ENCODE results near the gene MPPED2. TPM values are rescaled to one million over a fixed set of nuclear protein-coding genes. Genes with fewer than 3 reads are reported as not detected.

The MPPED2 gene
- total and polyA plus RNA-seq, 2 of the 13 experiments (the other 11 are each of a cell fraction or from before 2014, with no cell fraction given), result not detected

DNA sequence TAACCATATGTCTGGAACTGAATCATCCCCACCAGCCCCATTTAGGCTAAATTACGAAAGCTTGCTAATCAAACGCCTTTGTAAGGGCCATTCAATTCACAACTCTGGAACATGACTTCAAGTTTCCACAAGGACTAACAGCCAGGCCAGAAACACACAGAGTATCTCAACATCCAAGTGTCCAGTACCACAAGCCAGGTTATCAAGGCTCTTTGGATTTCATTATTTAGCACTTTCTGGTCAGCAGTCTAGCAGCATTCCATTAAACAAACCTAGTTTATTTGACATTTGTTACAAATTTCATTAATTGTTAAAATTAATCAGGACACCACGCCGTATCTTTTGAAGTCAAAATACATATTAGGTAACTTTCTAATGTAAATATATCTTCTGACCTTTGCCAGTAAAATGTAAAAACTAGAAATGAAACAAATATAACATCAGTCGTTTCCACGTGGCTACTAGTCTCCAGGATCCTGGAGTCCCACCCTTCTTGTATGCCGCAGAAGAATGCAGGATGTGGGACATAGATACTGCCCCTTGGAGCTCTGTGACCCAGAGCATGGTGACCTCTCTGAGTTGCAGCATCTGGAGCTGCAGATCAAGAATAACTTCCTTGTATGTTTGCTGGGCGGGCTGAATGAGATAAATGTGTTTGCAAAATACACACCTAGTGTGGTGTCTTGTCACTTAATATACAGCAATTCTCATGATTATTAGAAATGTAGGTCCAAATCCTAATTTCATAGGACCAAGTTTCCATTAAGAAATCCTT, 64.7 kb downstream of the MPPED2 start:
- CTCF ChIA-PET (ENCODE audit: low intra/inter-chr PET ratio, low total read pairs), result no interaction called here
- in situ Hi-C loops (cut with HindIII; ENCODE audit: extremely low pct_ligation_motif_present, low pct_unique_long_range_greater_than_20kb), result no loop called here

DNA sequence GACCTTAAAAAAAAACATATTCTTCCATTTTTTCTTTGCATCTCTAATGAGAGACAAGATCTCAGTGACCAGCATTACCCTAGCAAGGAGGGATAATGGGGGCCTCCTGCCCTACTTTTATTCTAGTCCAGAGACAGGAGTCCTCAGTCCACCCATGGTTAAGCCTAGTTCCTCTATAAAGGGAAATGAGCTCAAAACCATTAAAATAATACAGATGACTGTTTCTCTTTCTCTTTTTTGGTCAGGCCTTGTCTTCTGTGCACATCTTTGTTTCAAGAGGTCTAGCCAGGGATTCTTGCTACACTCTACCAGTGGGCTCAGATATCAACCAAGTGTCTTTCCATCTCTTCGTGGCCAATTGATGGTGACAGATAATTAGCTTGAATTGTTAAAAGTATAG, 73.1 kb downstream of the MPPED2 start:
- no peaks in the 10 kb centered on the region for H4K20me1 ChIP-seq (ENCODE audit: insufficient read depth, low read length)
- DNase-seq (ENCODE audit: low spot score) (no peak), ATAC-seq (no peak), FAIRE-seq (no peak)
- H3K9me3 ChIP-seq (ENCODE audit: low read length), result no peaks in the 10 kb centered on the region
- H3K27me3 ChIP-seq (ENCODE audit: control insufficient read depth in 1 of 2, insufficient read depth in 2 of 2, low read length in 2 of 2), result no peaks in the 10 kb centered on the region; a peak in 1 of 5 replicates
- H3K36me3 ChIP-seq (replicated peaks in 1 of 2; ENCODE audit: control insufficient read depth in 1 of 2, insufficient read depth in 2 of 2, low read length in 2 of 2), result no peaks in the 10 kb centered on the region
- H3K9ac ChIP-seq (ENCODE audit: insufficient read depth, low read depth, low read length), result no peak overlapping the region
- CTCF ChIA-PET (ENCODE audit: low intra/inter-chr PET ratio, low total read pairs), result no interaction called here
- no peaks in the 10 kb centered on the region for H3K4me1 ChIP-seq (ENCODE audit: insufficient read depth, low read length)
- no peak overlapping the region for H2AFZ ChIP-seq (ENCODE audit: low read length)
- POLR2A ChIA-PET, result no interaction called here
- in situ Hi-C loops (cut with HindIII; ENCODE audit: extremely low pct_ligation_motif_present, low pct_unique_long_range_greater_than_20kb) (no loop called here), intact Hi-C loops (cut with micrococcal nuclease; ENCODE audit: unreplicated experiment) (no loop called here)
- no peak overlapping the region for H3K27ac ChIP-seq (ENCODE audit: extremely low read length, insufficient read depth, low read length)
- BruUV-seq (replicated peaks), result no TSS peak
- no peak overlapping the region for H3K4me2 ChIP-seq (ENCODE audit: low read depth, low read length)
- TF ChIP-seq ZNF430 (CRISPR knock-in tag; IDR thresholded peaks at IDR 0.05) (no peak), ZNF598 (CRISPR knock-in tag; IDR thresholded peaks at IDR 0.05; ENCODE audit: borderline replicate concordance) (no peak), TBP (CRISPR knock-in tag; IDR thresholded peaks at IDR 0.05) (no peak), NBN (conservative IDR thresholded peaks at IDR 0.05) (no peak)
- TF ChIP-seq, protein P1, sequence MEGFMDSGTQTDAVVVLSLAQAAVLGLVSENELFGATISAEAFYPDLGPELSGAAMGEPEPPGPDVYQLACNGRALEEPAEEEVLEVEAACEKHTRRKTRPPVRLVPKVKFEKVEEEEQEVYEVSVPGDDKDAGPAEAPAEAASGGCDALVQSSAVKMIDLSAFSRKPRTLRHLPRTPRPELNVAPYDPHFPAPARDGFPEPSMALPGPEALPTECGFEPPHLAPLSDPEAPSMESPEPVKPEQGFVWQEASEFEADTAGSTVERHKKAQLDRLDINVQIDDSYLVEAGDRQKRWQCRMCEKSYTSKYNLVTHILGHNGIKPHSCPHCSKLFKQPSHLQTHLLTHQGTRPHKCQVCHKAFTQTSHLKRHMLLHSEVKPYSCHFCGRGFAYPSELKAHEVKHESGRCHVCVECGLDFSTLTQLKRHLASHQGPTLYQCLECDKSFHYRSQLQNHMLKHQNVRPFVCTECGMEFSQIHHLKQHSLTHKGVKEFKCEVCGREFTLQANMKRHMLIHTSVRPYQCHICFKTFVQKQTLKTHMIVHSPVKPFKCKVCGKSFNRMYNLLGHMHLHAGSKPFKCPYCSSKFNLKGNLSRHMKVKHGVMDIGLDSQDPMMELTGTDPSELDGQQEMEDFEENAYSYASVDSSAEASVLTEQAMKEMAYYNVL (CRISPR knock-in tag; IDR thresholded peaks at IDR 0.05; ENCODE audit: borderline replicate concordance), result no peak
- TF ChIP-seq, protein P2, sequence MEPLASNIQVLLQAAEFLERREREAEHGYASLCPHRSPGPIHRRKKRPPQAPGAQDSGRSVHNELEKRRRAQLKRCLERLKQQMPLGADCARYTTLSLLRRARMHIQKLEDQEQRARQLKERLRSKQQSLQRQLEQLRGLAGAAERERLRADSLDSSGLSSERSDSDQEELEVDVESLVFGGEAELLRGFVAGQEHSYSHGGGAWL (CRISPR knock-in tag; IDR thresholded peaks at IDR 0.05), result no peak
- TF ChIP-seq, protein P3, sequence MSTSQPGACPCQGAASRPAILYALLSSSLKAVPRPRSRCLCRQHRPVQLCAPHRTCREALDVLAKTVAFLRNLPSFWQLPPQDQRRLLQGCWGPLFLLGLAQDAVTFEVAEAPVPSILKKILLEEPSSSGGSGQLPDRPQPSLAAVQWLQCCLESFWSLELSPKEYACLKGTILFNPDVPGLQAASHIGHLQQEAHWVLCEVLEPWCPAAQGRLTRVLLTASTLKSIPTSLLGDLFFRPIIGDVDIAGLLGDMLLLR (CRISPR knock-in tag; IDR thresholded peaks at IDR 0.05), result no peak
- H3K4me3 ChIP-seq (replicated peaks in 1 of 3; ENCODE audit: insufficient read depth in 1 of 3, low read depth in 2 of 3, low read length in 3 of 3), result no peak overlapping the region
- WGBS (ENCODE audit: low lambda C conversion rate), result 4% methylated on average over 1 of the region's 1 CpG
- no peaks in the 10 kb centered on the region for H3K79me2 ChIP-seq (ENCODE audit: insufficient read depth, low read length)

More for the DNA sequence above, 64.7 kb downstream of the MPPED2 start:
- TF ChIP-seq ZNF75D (CRISPR knock-in tag; IDR thresholded peaks at IDR 0.05; ENCODE audit: borderline replicate concordance) (no peak), ZNF83 (CRISPR knock-in tag; IDR thresholded peaks at IDR 0.05; ENCODE audit: borderline replicate concordance) (no peak), ZFP36L1 (CRISPR knock-in tag; IDR thresholded peaks at IDR 0.05) (no peak), RFX5 (IDR thresholded peaks at IDR 0.05; ENCODE audit: low read depth, low read length) (no peak), ZNF10 (CRISPR knock-in tag; IDR thresholded peaks at IDR 0.05; ENCODE audit: borderline replicate concordance, low read depth) (no peak), ZNF256 (CRISPR knock-in tag; conservative IDR thresholded peaks at IDR 0.05) (no peak), RBFOX2 (IDR thresholded peaks at IDR 0.05; ENCODE audit: low read depth, low read length) (no peak)
- H3K36me3 ChIP-seq (replicated peaks in 1 of 2; ENCODE audit: control insufficient read depth in 1 of 2, insufficient read depth in 2 of 2, low read length in 2 of 2), result no peaks in the 10 kb centered on the region
- no peaks in the 10 kb centered on the region for H3K4me1 ChIP-seq (ENCODE audit: insufficient read depth, low read length)
- H3K27me3 ChIP-seq (ENCODE audit: control insufficient read depth in 1 of 2, insufficient read depth in 2 of 2, low read length in 2 of 2), result no peaks in the 10 kb centered on the region
- BruUV-seq (replicated peaks), result no TSS peak
- no peaks in the 10 kb centered on the region for H4K20me1 ChIP-seq (ENCODE audit: insufficient read depth, low read length)
- 7% methylated on average over 8 of the region's 8 CpGs for WGBS (ENCODE audit: low lambda C conversion rate)
- H3K4me3 ChIP-seq (replicated peaks in 1 of 3; ENCODE audit: insufficient read depth in 1 of 3, low read depth in 2 of 3, low read length in 3 of 3), result no peak overlapping the region
- H3K4me2 ChIP-seq (ENCODE audit: low read depth, low read length), result no peak overlapping the region
- intact Hi-C loops (cut with micrococcal nuclease; ENCODE audit: unreplicated experiment), result no loop called here
- ATAC-seq (no peak), DNase-seq (ENCODE audit: low spot score) (no peak), FAIRE-seq (no peak)
- no peak overlapping the region for H3K27ac ChIP-seq (ENCODE audit: extremely low read length, insufficient read depth, low read length)
- no peaks in the 10 kb centered on the region for H3K9me3 ChIP-seq (ENCODE audit: low read length)
- no peaks in the 10 kb centered on the region for H3K79me2 ChIP-seq (ENCODE audit: insufficient read depth, low read length)
- POLR2A ChIA-PET, result no interaction called here
- H3K9ac ChIP-seq (ENCODE audit: insufficient read depth, low read depth, low read length), result no peak overlapping the region
- H2AFZ ChIP-seq (ENCODE audit: low read length), result no peak overlapping the region
